T-helper 17 cell (primary cell): Measurements from ENCODE around the gene NAA35. TPM values are rescaled to one million over a fixed set of nuclear protein-coding genes. Genes with fewer than 3 reads are reported as not detected.

Experiments used
- ATAC-seq: fragments of 150-1000 bp; cut with Tn5 transposase; 2 replicates; pipeline ENCODE4 v1.10.0; 2021; ENCODE audit warnings: mild to moderate bottlenecking, moderate library complexity
- DNase-seq, 3 donors: peaks; one replicate each; pipeline versions ENCODE4 v3.0.0 to v3.0.0-alpha.2; 2020 to 2021
- H3K9me3 ChIP-seq: one replicate; pipeline ENCODE4 v1.7.0; 2013; ENCODE audit warnings: low read length, mild to moderate bottlenecking; ENCODE audit not compliant: control insufficient read depth, poor library complexity, severe bottlenecking
- H3K27ac Mint-ChIP-seq: one replicate; pipeline ENCODE4 v1.8.0; 2022; ENCODE audit warnings: mild to moderate bottlenecking, moderate library complexity, mixed read lengths
- H3K27me3 Mint-ChIP-seq: one replicate; pipeline ENCODE4 v1.8.0; 2022; ENCODE audit warnings: mixed read lengths
- H3K36me3 Mint-ChIP-seq: one replicate; pipeline ENCODE4 v1.8.0; 2022; ENCODE audit warnings: low read depth, mixed read lengths
- H3K4me1 Mint-ChIP-seq: one replicate; pipeline ENCODE4 v1.8.0; 2022; ENCODE audit warnings: mild to moderate bottlenecking, mixed read lengths
- H3K4me3 Mint-ChIP-seq: one replicate; pipeline ENCODE4 v1.8.0; 2022; ENCODE audit warnings: mild to moderate bottlenecking, moderate library complexity, mixed read lengths
- total RNA-seq, 4 donors: library from RNA in 2 of 4; stranded (reverse) in 2 of 4; gene quantifications; one replicate each; pipeline ENCODE4 v1.2.3 and lab custom pipeline; 2022 to 2026

NAA35 gene
- total RNA-seq (10 to 100 TPM; 18.8 to 22.3 TPM), total RNA-seq (lab: John Stamatoyannopoulos, UW) (37.8 to 62.0 reads per million in 2 donors)

- ATAC-seq (peak; percentile 90), DNase-seq (peak; percentile 99)
- Mint-ChIP-seq H3K36me3 (peaks cover 3% of the 10 kb centered on the region), H3K27me3 (no peaks in the 10 kb centered on the region), H3K4me1 (peaks cover 16% of the 10 kb centered on the region), H3K27ac (no peak within 1 kb of the TSS), H3K4me3 (peak within 1 kb of the TSS; percentile 96)
- no peaks in the 10 kb centered on the region for H3K9me3 ChIP-seq
Measured at GRCh38 chr9:85940832-85941621, at the start of gene NAA35. Gene NAA35, plus strand, starts transcription at chr9:85941146. Its CDS starts 1,014 bp downstream, at chr9:85942160.

- H3K27me3 Mint-ChIP-seq, result peaks cover 12% of the 10 kb centered on the region
- DNase-seq (no peak), ATAC-seq (no peak)
- no peaks in the 10 kb centered on the region for H3K36me3 Mint-ChIP-seq
- H3K4me1 Mint-ChIP-seq, result no peaks in the 10 kb centered on the region
- H3K27ac Mint-ChIP-seq, result no peak overlapping the region
- H3K4me3 Mint-ChIP-seq, result no peak overlapping the region
- H3K9me3 ChIP-seq, result no peaks in the 10 kb centered on the region
Measured at GRCh38 chr9:85892401-85892800, 48.5 kb upstream of the NAA35 start.

- Mint-ChIP-seq H3K4me1 (peaks cover 2% of the 10 kb centered on the region), H3K27ac (no peak overlapping the region)
Measured at GRCh38 chr9:85895685-85896084, 45.3 kb upstream of the NAA35 start.

GRCh38 chr9:85897848-85898247, 43.1 kb upstream of the NAA35 start:
- H3K27me3 Mint-ChIP-seq, result peaks cover 22% of the 10 kb centered on the region

More at GRCh38 chr9:85895685-85896084, 45.3 kb upstream of the NAA35 start:
- H3K9me3 ChIP-seq, result no peaks in the 10 kb centered on the region
- H3K4me3 Mint-ChIP-seq, result no peak overlapping the region
- no peak for ATAC-seq
- peaks cover 22% of the 10 kb centered on the region for H3K27me3 Mint-ChIP-seq
- DNase-seq, result no peak
- no peaks in the 10 kb centered on the region for H3K36me3 Mint-ChIP-seq

GRCh38 chr9:85898332-85898731, 42.6 kb upstream of the NAA35 start:
- no peak for ATAC-seq
- peak overlapping the region; percentile 41 for H3K27ac Mint-ChIP-seq
- H3K4me1 Mint-ChIP-seq, result peaks cover 2% of the 10 kb centered on the region
- H3K4me3 Mint-ChIP-seq, result no peak overlapping the region
- H3K9me3 ChIP-seq, result no peaks in the 10 kb centered on the region
- peaks cover 22% of the 10 kb centered on the region for H3K27me3 Mint-ChIP-seq
- no peaks in the 10 kb centered on the region for H3K36me3 Mint-ChIP-seq
- no peak for DNase-seq

More at GRCh38 chr9:85897848-85898247, 43.1 kb upstream of the NAA35 start:
- Mint-ChIP-seq H3K36me3 (no peaks in the 10 kb centered on the region), H3K4me1 (peaks cover 2% of the 10 kb centered on the region), H3K27ac (peak overlapping the region; percentile 41), H3K4me3 (no peak overlapping the region)
- DNase-seq, result no peak
- H3K9me3 ChIP-seq, result no peaks in the 10 kb centered on the region
- no peak for ATAC-seq

GRCh38 chr9:85899388-85899787, 41.6 kb upstream of the NAA35 start:
- H3K4me1 Mint-ChIP-seq, result peaks cover 2% of the 10 kb centered on the region
- ATAC-seq (no peak), DNase-seq (no peak)
- H3K9me3 ChIP-seq, result no peaks in the 10 kb centered on the region
- H3K27ac Mint-ChIP-seq, result no peak overlapping the region
- H3K4me3 Mint-ChIP-seq, result no peak overlapping the region
- no peaks in the 10 kb centered on the region for H3K36me3 Mint-ChIP-seq
- peaks cover 22% of the 10 kb centered on the region for H3K27me3 Mint-ChIP-seq

GRCh38 chr9:85900504-85901201, 40.3 kb upstream of the NAA35 start:
- Mint-ChIP-seq H3K4me3 (no peak overlapping the region), H3K36me3 (no peaks in the 10 kb centered on the region), H3K27me3 (peaks cover 24% of the 10 kb centered on the region), H3K27ac (no peak overlapping the region), H3K4me1 (peaks cover 2% of the 10 kb centered on the region)
- DNase-seq (peak in 2 of 3 donors; percentile 11 to 35), ATAC-seq (peak; percentile 56)
- no peaks in the 10 kb centered on the region for H3K9me3 ChIP-seq

GRCh38 chr9:85904975-85905374, 36.0 kb upstream of the NAA35 start:
- DNase-seq, result no peak
- H3K36me3 Mint-ChIP-seq, result no peaks in the 10 kb centered on the region
- H3K9me3 ChIP-seq, result no peaks in the 10 kb centered on the region

GRCh38 chr9:85905957-85906356, 35.0 kb upstream of the NAA35 start:
- no peak overlapping the region for H3K4me3 Mint-ChIP-seq
- no peak for ATAC-seq
- peaks cover 5% of the 10 kb centered on the region for H3K27me3 Mint-ChIP-seq
- no peaks in the 10 kb centered on the region for H3K4me1 Mint-ChIP-seq
- no peak for DNase-seq
- no peaks in the 10 kb centered on the region for H3K9me3 ChIP-seq
- H3K27ac Mint-ChIP-seq, result no peak overlapping the region
- H3K36me3 Mint-ChIP-seq, result no peaks in the 10 kb centered on the region

More at GRCh38 chr9:85904975-85905374, 36.0 kb upstream of the NAA35 start:
- Mint-ChIP-seq H3K4me3 (no peak overlapping the region), H3K27me3 (peaks cover 10% of the 10 kb centered on the region), H3K4me1 (peaks cover 1% of the 10 kb centered on the region), H3K27ac (no peak overlapping the region)
- no peak for ATAC-seq

GRCh38 chr9:85909390-85909789, 31.6 kb upstream of the NAA35 start:
- peaks cover 3% of the 10 kb centered on the region for H3K36me3 Mint-ChIP-seq
- no peaks in the 10 kb centered on the region for H3K9me3 ChIP-seq
- ATAC-seq (no peak), DNase-seq (no peak)
- no peak overlapping the region for H3K4me3 Mint-ChIP-seq
- H3K27ac Mint-ChIP-seq, result no peak overlapping the region
- peaks cover 2% of the 10 kb centered on the region for H3K4me1 Mint-ChIP-seq
- peaks cover 5% of the 10 kb centered on the region for H3K27me3 Mint-ChIP-seq

- DNase-seq, result no peak
- H3K9me3 ChIP-seq, result no peaks in the 10 kb centered on the region
- ATAC-seq, result no peak
- Mint-ChIP-seq H3K4me1 (peaks cover 2% of the 10 kb centered on the region), H3K27me3 (no peaks in the 10 kb centered on the region), H3K36me3 (peaks cover 3% of the 10 kb centered on the region), H3K27ac (no peak overlapping the region), H3K4me3 (no peak overlapping the region)
Measured at GRCh38 chr9:85914108-85914507, 26.8 kb upstream of the NAA35 start.

GRCh38 chr9:85917756-85918155, 23.2 kb upstream of the NAA35 start:
- DNase-seq (no peak), ATAC-seq (no peak)
- H3K27ac Mint-ChIP-seq, result no peak overlapping the region
- no peaks in the 10 kb centered on the region for H3K36me3 Mint-ChIP-seq
- peaks cover 4% of the 10 kb centered on the region for H3K4me1 Mint-ChIP-seq
- H3K9me3 ChIP-seq, result no peaks in the 10 kb centered on the region
- no peak overlapping the region for H3K4me3 Mint-ChIP-seq
- no peaks in the 10 kb centered on the region for H3K27me3 Mint-ChIP-seq

- ATAC-seq (no peak), DNase-seq (no peak)
- Mint-ChIP-seq H3K27me3 (peaks cover 15% of the 10 kb centered on the region), H3K4me1 (peaks cover 2% of the 10 kb centered on the region), H3K36me3 (peaks cover 2% of the 10 kb centered on the region), H3K4me3 (no peak overlapping the region), H3K27ac (no peak overlapping the region)
- H3K9me3 ChIP-seq, result no peaks in the 10 kb centered on the region
Measured at GRCh38 chr9:85925493-85925892, 15.5 kb upstream of the NAA35 start.
